ENCODE results near the gene ATOH8. TPM values are rescaled to one million over a fixed set of nuclear protein-coding genes. Genes with fewer than 3 reads are reported as not detected.
"Not testable (repeated sequence)": the region's sequence is repeated elsewhere in the genome, so short reads cannot be mapped to it uniquely, and the experiment has no call there.

The ATOH8 gene
- total RNA-seq, 1 experiment from 2014 or later: 0.20 TPM

DNA sequence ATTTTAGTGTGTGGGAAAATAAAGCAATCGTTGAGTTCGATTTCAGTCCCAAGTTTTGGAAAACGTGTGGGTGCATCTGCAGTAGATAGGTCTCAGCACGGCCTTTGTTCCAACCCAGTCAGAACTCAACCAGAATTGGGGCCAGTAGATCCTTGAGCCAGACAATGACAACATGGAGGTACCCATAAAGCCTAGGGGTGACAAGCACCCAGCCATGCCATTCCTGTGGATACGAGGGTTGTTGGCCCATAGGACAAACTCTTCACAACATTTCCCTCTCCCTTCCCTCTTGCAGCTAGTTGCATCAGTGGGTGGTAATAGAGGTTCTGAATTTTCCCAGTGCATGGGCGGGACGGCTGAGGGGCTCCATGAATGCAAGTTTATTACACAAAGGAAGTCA is 74.9 kb downstream of the ATOH8 start:
- Mint-ChIP-seq H3K27ac (no peak overlapping the region), H3K36me3 (ENCODE audit: insufficient read depth in 1 of 3, low read depth in 3 of 3) (no peaks in the 10 kb centered on the region), H3K27me3 (ENCODE audit: low read depth) (peaks cover 24% of the 10 kb centered on the region), H3K9me3 (no peaks in the 10 kb centered on the region), H3K4me1 (peaks cover 14 to 17% of the 10 kb centered on the region in 2 experiments), H3K4me3 (no peak overlapping the region)
- Histone ChIP-seq H3K14ac (ENCODE audit: insufficient read depth, low read length) (no peak overlapping the region), H2BK20ac (ENCODE audit: low read depth, low read length, poor library complexity, severe bottlenecking) (no peak overlapping the region), H3K4me2 (ENCODE audit: insufficient read depth, insufficient read length, low read length) (no peak overlapping the region), H3K56ac (ENCODE audit: insufficient read length, low read depth, low read length) (no peak overlapping the region), H3K79me2 (ENCODE audit: insufficient read depth, low read length) (no peaks in the 10 kb centered on the region), H3K79me1 (ENCODE audit: insufficient read depth, low read depth, low read length, poor library complexity, severe bottlenecking) (no peaks in the 10 kb centered on the region), H3K18ac (ENCODE audit: insufficient read length, low read depth, low read length) (no peak overlapping the region), H2BK15ac (ENCODE audit: low read depth, low read length) (no peak overlapping the region), H2BK5ac (ENCODE audit: insufficient read length, low read length) (no peak overlapping the region), H3K27ac (ENCODE audit: insufficient read length, low read depth, low read length) (no peak overlapping the region), H3K23me2 (ENCODE audit: insufficient read length, low read depth, low read length, poor library complexity, severe bottlenecking) (no peaks in the 10 kb centered on the region), H3K9ac (ENCODE audit: extremely low read depth, insufficient read length, low read length) (no peak overlapping the region), H2AK5ac (ENCODE audit: insufficient read length, low read length) (no peak overlapping the region), H3K4ac (ENCODE audit: low read depth, low read length) (no peak overlapping the region), H3K9me3 (ENCODE audit: control insufficient read depth, low read depth, low read length) (no peaks in the 10 kb centered on the region), H4K20me1 (ENCODE audit: control insufficient read depth, insufficient read depth, insufficient read length) (no peaks in the 10 kb centered on the region), H3K27me3 (ENCODE audit: insufficient read depth, low read length) (no peaks in the 10 kb centered on the region), H3T11ph (ENCODE audit: low read length) (no peak overlapping the region), H3K23ac (ENCODE audit: insufficient read length, low read depth, low read length) (no peak overlapping the region), H2BK12ac (ENCODE audit: insufficient read length, low read depth, low read length) (no peak overlapping the region), H2BK120ac (ENCODE audit: low read depth, low read length, poor library complexity, severe bottlenecking) (no peak overlapping the region), H2AFZ (ENCODE audit: low read length) (no peak overlapping the region), H3K4me1 (ENCODE audit: insufficient read depth, low read length) (no peaks in the 10 kb centered on the region; the same call in 1 of the 2 replicates), H4K5ac (ENCODE audit: insufficient read length, low read depth, low read length) (no peak overlapping the region), H4K8ac (replicated peaks; ENCODE audit: insufficient read length, low read depth, low read length) (no peak overlapping the region), H4K91ac (ENCODE audit: insufficient read length, low read depth, low read length) (no peak overlapping the region)
- WGBS (ENCODE audit: extremely low coverage, insufficient read length, low lambda C conversion rate): no CpG with 5 or more reads among the region's 7 CpGs
- TF ChIP-seq, protein P1, sequence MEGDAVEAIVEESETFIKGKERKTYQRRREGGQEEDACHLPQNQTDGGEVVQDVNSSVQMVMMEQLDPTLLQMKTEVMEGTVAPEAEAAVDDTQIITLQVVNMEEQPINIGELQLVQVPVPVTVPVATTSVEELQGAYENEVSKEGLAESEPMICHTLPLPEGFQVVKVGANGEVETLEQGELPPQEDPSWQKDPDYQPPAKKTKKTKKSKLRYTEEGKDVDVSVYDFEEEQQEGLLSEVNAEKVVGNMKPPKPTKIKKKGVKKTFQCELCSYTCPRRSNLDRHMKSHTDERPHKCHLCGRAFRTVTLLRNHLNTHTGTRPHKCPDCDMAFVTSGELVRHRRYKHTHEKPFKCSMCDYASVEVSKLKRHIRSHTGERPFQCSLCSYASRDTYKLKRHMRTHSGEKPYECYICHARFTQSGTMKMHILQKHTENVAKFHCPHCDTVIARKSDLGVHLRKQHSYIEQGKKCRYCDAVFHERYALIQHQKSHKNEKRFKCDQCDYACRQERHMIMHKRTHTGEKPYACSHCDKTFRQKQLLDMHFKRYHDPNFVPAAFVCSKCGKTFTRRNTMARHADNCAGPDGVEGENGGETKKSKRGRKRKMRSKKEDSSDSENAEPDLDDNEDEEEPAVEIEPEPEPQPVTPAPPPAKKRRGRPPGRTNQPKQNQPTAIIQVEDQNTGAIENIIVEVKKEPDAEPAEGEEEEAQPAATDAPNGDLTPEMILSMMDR (conservative IDR thresholded peaks at IDR 0.05): no peak
- DNase-seq: no peak

GRCh38 chr2:85829394-85829793 is 75.6 kb downstream of the ATOH8 start:
- H2AFZ ChIP-seq (ENCODE audit: low read length); H2BK12ac ChIP-seq (ENCODE audit: insufficient read length, low read depth, low read length); H4K8ac ChIP-seq (replicated peaks; ENCODE audit: insufficient read length, low read depth, low read length); H3K9me3 Mint-ChIP-seq; H3T11ph ChIP-seq (ENCODE audit: low read length); H4K5ac ChIP-seq (ENCODE audit: insufficient read length, low read depth, low read length); H3K23me2 ChIP-seq (ENCODE audit: insufficient read length, low read depth, low read length, poor library complexity, severe bottlenecking); H4K20me1 ChIP-seq (ENCODE audit: control insufficient read depth, insufficient read depth, insufficient read length); H3K27ac Mint-ChIP-seq; H4K91ac ChIP-seq (ENCODE audit: insufficient read length, low read depth, low read length); H3K4me3 Mint-ChIP-seq; H3K79me1 ChIP-seq (ENCODE audit: insufficient read depth, low read depth, low read length, poor library complexity, severe bottlenecking); H3K23ac ChIP-seq (ENCODE audit: insufficient read length, low read depth, low read length); H2AK5ac ChIP-seq (ENCODE audit: insufficient read length, low read length); H3K4me1 ChIP-seq (ENCODE audit: insufficient read depth, low read length); H2BK20ac ChIP-seq (ENCODE audit: low read depth, low read length, poor library complexity, severe bottlenecking); H2BK5ac ChIP-seq (ENCODE audit: insufficient read length, low read length); H3K14ac ChIP-seq (ENCODE audit: insufficient read depth, low read length); H3K9me3 ChIP-seq (ENCODE audit: control insufficient read depth, low read depth, low read length); H3K18ac ChIP-seq (ENCODE audit: insufficient read length, low read depth, low read length); H2BK15ac ChIP-seq (ENCODE audit: low read depth, low read length); H3K27me3 ChIP-seq (ENCODE audit: insufficient read depth, low read length); H3K56ac ChIP-seq (ENCODE audit: insufficient read length, low read depth, low read length); H3K4ac ChIP-seq (ENCODE audit: low read depth, low read length); H3K36me3 Mint-ChIP-seq (ENCODE audit: insufficient read depth in 1 of 3, low read depth in 3 of 3); DNase-seq; H3K27ac ChIP-seq (ENCODE audit: insufficient read length, low read depth, low read length); H3K9ac ChIP-seq (ENCODE audit: extremely low read depth, insufficient read length, low read length); H3K79me2 ChIP-seq (ENCODE audit: insufficient read depth, low read length); H3K4me2 ChIP-seq (ENCODE audit: insufficient read depth, insufficient read length, low read length); H2BK120ac ChIP-seq (ENCODE audit: low read depth, low read length, poor library complexity, severe bottlenecking): not testable (repeated sequence)
- peaks cover 14 to 17% of the 10 kb centered on the region in 2 experiments for H3K4me1 Mint-ChIP-seq
- WGBS (ENCODE audit: extremely low coverage, insufficient read length, low lambda C conversion rate): no CpG with 5 or more reads among the region's 4 CpGs
- H3K27me3 Mint-ChIP-seq (ENCODE audit: low read depth): peaks cover 21% of the 10 kb centered on the region
